SW 1271 (cell line): ENCODE data around the gene DARS1.

ENCODE experiments used
- DNase-seq, 2 experiments: peaks; one replicate each; lab custom pipeline; 2025; lab: John Stamatoyannopoulos, UW

The DARS1 gene

GRCh38 chr2:135985018-135985825 lies at the start of gene DARS1:
Gene DARS1, minus strand, starts transcription at chr2:135985626. Its CDS starts 158 bp downstream, at chr2:135985468.
- DNase-seq: peak; percentile 89

DNA sequence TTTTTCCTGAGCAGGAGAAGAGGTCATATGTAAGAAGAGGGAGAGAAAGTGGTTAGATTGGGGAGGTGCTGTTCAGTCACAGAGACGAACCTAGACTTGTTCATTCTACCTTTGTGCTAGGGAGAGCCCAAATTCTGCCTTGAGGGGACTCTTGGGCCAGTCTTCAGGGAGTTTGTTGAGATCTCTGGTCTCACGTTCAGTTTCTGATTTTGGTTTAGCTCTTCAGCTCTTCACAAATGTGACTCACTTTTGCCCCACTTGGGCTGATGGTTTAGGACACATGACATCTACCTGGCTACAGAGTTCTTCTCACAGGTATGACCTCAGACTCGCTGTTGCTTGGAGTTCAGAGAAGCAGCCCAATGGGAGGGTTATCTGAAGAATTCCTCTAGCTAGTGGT lies 49.2 kb upstream of the DARS1 start:
- DNase-seq: no peak

DNA sequence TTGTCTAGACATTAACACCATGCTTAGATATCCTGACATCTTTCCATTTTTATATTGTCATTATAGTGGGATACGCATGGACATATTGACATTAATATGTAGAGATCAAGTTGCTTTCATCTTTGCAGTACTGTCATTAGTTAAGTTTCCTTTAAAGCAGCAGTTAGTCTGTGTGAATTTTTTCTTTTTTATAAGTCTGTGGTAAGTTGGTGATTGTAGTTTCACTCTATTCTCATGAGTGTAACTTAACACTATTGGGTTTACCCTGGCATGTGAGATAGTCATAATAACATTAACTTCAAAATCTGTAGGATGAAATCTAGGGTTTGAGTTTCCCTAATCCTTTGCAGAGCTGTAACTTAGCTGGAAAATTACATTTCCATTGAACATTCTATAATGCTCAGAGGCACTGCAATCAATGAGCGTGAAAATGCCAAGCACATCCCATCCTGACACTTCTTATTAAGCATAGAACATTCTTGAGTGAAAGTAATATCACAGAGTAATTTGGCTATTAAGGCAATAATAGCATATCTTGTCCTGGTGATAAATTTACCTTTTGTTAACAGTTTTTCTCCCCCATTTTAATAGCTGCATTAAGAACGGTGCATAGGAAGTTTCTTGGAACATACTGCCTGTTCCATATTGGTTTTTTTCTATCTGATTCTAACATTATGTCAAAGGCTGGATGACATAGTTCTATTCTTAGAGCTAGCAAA lies 47.5 kb upstream of the DARS1 start:
- DNase-seq: no peak

GRCh38 chr2:136032192-136032591 lies 46.8 kb upstream of the DARS1 start:
- no peak for DNase-seq

DNA sequence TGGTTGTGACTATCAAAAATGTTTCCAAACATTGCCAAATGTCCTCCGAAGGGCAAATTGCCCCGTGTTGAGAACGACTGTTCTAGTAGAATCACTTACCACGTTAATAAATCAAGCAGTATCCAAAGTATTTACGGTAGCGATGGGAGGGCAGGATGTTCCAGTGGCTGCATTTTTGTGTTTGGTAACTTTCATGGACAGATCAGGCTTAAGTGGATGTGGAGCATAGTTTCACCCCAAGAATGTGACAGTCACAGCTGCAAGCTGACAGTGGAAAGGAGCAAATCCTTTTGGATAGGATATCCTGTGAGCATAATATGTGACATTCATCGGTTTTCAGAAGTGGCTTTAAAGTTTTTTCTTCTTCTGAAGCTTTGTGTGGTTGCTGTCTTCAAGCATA lies 46.3 kb upstream of the DARS1 start:
- no peak for DNase-seq

DNA sequence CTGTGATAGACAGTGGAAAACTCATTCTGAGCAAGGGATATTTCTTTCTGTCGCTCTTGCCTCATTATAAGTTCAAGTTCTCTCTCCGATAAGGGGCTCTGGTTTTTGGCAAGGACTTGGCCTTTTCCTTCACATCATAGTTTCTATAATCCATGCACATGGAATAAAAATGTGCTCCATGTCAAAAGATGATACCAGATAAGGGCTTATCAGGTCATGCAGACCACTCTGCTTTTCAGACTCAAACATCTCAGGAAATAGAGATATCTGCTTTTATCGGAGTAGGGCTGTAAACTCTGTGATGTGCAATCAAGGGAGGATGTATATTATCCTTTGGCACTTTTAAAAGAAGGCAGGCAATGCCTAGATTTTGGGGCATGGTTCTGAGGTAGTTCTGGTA lies 45.0 kb upstream of the DARS1 start:
- no peak for DNase-seq

- DNase-seq: no peak
Observed at GRCh38 chr2:136029149-136029548, 43.7 kb upstream of the DARS1 start.

DNA sequence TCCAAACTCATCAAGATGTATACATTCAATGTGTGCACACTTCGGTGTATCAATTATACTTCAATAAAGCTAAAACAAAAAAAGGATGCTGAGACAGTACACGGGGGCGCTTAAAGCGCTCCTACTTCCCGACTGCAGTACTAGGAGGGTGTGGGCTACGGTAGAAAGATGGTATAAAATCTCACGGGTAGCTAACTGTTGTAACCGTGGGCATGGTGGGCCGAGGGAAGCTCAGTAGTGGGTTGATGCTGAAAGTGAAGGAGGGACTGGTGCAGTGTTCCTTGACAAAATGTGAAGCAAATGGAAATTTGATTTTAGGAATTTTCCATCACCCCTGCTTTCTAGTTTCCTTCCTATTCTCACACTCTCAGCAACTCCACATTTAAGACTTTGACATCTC lies 42.6 kb upstream of the DARS1 start:
- DNase-seq: no peak

- no peak for DNase-seq
Observed at GRCh38 chr2:136027112-136027511, 41.7 kb upstream of the DARS1 start.

GRCh38 chr2:136025057-136025973 lies 39.9 kb upstream of the DARS1 start:
- no peak for DNase-seq

- DNase-seq: no peak
Observed at GRCh38 chr2:136024616-136025015, 39.2 kb upstream of the DARS1 start.

- no peak for DNase-seq
Observed at GRCh38 chr2:136024185-136024584, 38.8 kb upstream of the DARS1 start.

GRCh38 chr2:136023416-136023815 lies 38.0 kb upstream of the DARS1 start:
- DNase-seq: no peak

- no peak for DNase-seq
Observed at GRCh38 chr2:136022396-136023146, 37.1 kb upstream of the DARS1 start.

GRCh38 chr2:136021976-136022375 lies 36.5 kb upstream of the DARS1 start:
- no peak for DNase-seq

GRCh38 chr2:136021406-136021805 lies 36.0 kb upstream of the DARS1 start:
- DNase-seq: no peak

GRCh38 chr2:136020831-136021230 lies 35.4 kb upstream of the DARS1 start:
- DNase-seq: no peak

GRCh38 chr2:136019825-136020224 lies 34.4 kb upstream of the DARS1 start:
- DNase-seq: no peak

GRCh38 chr2:136019306-136019705 lies 33.9 kb upstream of the DARS1 start:
- no peak for DNase-seq

DNA sequence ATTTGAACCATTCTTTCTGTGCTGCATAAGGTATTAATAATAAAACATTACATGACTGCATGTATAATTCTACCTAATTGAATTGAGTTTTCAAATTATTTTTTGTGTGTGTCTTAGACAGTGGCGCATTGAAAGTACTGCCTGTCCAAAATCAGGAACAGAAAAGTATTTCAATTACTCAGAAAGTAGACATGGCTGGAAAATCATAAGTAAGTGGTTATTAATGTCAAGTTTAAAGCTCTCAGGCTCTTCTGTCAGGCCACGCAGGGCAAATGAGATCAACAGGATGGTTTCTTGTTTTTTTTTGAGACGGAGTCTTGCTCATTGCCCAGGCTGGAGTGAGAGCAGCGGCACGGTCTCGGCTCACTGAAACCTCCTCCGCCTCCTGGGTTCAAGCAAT lies 32.4 kb upstream of the DARS1 start:
- DNase-seq: no peak

DNA sequence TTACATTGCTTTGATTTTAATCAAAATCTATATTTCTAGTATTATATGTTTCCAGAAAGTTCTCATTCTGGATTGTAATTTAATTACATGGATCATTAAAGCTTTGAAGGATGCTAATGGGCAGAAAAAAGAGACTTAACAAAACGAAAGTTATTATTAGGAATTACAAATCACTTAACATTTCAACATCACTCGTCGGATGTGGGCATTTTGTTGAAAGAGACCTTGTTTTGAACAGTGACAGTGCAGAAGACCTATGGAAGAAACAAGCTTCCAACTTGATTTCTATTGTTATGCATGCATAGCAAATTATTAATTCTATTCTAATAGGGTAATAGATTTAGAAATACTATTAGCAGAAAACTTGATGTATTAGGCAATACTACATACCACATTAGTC lies 31.4 kb upstream of the DARS1 start:
- no peak for DNase-seq

DNA sequence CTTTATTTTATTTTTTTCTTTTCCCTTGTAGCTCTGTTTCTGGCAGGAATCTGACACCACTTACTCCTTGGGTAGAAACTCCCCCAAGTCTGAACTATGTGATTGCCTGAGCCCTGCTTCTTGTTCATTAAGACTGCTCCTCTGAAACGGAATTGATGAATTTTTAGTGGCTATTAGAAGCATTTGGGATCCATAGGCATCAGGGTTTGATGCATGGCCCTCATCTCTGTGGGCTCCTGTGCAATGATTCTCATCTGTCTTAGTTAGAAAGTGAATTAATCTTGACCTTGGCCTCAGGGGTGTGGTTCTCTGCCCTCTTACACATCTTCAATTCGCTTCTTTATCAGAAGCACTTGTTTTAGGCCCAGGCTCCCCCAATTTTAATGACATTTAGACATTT lies 31.0 kb upstream of the DARS1 start:
- DNase-seq: no peak
